Fibroblast of villous mesenchyme (primary cell): Measurements from ENCODE around the gene SEPTIN5. TPM values are rescaled to one million over a fixed set of nuclear protein-coding genes. Genes with fewer than 3 reads are reported as not detected.

ENCODE experiments used
- DNase-seq: peaks from one replicate; pipeline ENCODE4 v3.0.0-alpha.2; 2010; ENCODE audit warnings: low read depth
- H3K4me3 ChIP-seq: 2 replicates; pipeline ENCODE4 v1.5.1; 2011; ENCODE audit warnings: low read depth, mild to moderate bottlenecking, low read length
- total RNA-seq: library from RNA; depleted of rRNA; stranded (reverse); fragments of >200 nt; gene quantifications from 2 replicates; pipeline ENCODE4 v1.2.3, GENCODE V29; 2012
- TF ChIP-seq, protein P1 (sequence below): IDR thresholded peaks from 2 replicates; pipeline ENCODE4 v1.5.1; 2012; ENCODE audit warnings: low read depth, mild to moderate bottlenecking, low read length; ENCODE audit not compliant: insufficient read depth

Gene SEPTIN5
- total RNA-seq, 1 donor, result 10.4 TPM

DNA sequence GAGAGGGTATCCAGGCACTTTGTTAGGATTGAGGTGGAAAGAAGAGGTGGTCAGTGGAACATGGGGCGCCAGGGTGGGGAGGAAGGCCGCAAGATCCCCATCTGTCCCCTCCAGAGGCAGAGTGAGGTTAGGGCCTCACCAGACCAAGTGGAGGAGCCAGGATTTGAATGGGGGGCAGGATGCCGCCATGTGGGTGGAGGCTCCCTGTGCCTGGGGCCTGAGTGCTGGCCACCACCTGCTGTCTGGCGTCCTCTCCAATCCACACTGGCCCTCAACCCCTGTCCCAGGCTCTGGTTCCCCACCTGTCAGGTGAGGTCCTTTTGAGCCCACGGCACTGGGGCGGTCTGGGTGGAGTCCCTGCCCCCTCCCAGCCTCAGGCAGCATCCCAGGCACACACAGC lies 28.8 kb downstream of the SEPTIN5 start:
- TF ChIP-seq, protein P1, sequence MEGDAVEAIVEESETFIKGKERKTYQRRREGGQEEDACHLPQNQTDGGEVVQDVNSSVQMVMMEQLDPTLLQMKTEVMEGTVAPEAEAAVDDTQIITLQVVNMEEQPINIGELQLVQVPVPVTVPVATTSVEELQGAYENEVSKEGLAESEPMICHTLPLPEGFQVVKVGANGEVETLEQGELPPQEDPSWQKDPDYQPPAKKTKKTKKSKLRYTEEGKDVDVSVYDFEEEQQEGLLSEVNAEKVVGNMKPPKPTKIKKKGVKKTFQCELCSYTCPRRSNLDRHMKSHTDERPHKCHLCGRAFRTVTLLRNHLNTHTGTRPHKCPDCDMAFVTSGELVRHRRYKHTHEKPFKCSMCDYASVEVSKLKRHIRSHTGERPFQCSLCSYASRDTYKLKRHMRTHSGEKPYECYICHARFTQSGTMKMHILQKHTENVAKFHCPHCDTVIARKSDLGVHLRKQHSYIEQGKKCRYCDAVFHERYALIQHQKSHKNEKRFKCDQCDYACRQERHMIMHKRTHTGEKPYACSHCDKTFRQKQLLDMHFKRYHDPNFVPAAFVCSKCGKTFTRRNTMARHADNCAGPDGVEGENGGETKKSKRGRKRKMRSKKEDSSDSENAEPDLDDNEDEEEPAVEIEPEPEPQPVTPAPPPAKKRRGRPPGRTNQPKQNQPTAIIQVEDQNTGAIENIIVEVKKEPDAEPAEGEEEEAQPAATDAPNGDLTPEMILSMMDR, result no peak
- no peak overlapping the region for H3K4me3 ChIP-seq
- no peak for DNase-seq

GRCh38 chr22:19743651-19744050 lies 29.3 kb downstream of the SEPTIN5 start:
- DNase-seq, result no peak
- H3K4me3 ChIP-seq, result no peak overlapping the region
- TF ChIP-seq, protein P1, result no peak

DNA sequence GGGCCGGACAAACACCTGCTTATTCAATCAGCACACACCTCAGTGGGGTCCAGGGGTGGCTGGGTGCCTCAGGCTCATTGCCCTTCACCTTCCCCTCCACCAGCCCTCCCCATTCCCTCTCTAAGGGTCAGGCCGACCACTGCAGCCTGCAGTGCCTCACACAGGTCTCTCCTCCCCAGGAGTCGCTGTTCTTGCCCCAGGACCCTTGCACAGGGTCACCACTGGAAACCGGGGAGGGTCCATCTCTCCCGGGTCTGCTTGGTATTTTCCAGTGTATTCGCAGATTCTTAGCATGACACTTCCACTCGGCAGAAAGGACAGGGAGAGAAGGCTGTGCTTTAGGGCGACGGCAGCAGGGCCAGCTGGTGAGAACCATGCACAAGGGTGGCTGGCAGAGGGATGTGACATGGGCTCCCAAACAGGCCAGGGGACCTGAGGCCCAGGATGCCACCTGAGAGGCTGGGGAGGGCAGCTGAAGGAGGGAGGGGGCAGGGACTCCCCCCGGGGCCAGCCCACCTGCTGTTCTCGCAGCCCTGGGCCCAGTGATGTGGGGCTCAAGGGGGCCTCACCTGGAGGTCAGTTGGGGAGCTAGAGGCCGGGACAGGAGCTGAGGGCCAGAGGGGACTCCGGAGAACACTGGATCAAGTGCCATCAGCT lies 30.2 kb downstream of the SEPTIN5 start:
- DNase-seq, result no peak
- TF ChIP-seq, protein P1, result no peak
- no peak overlapping the region for H3K4me3 ChIP-seq

GRCh38 chr22:19745155-19746101 lies 31.1 kb downstream of the SEPTIN5 start:
- TF ChIP-seq, protein P1, result no peak
- no peak for DNase-seq
- no peak overlapping the region for H3K4me3 ChIP-seq

GRCh38 chr22:19746726-19747125 lies 32.4 kb downstream of the SEPTIN5 start:
- TF ChIP-seq, protein P1, result no peak
- no peak overlapping the region for H3K4me3 ChIP-seq
- DNase-seq, result no peak

DNA sequence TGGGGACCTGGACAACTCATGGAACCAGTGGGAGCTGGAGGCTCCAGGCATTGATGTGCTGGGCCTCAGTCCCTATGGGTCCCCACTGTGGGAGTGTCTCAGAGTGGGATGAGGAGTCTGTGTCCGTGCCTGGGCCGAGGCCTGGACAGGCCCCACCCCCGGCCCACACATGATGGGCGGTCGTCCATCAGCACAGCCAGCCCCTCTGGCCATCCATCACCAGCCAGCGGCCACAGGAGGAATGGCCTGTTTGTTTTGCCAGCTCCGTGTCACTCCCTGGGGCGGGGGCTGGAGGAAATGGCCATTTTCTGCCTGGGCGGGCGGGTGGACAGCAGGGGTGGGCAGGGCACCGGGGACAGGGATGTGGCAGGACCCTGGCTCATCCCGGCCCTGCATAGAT lies 33.2 kb downstream of the SEPTIN5 start:
- TF ChIP-seq, protein P1, result no peak
- no peak overlapping the region for H3K4me3 ChIP-seq
- DNase-seq, result no peak
